ENCODE data around the gene ANLN.
"Not testable (repeated sequence)": the region's sequence is repeated elsewhere in the genome, so short reads cannot be mapped to it uniquely, and the experiment has no call there.

Gene ANLN

DNA sequence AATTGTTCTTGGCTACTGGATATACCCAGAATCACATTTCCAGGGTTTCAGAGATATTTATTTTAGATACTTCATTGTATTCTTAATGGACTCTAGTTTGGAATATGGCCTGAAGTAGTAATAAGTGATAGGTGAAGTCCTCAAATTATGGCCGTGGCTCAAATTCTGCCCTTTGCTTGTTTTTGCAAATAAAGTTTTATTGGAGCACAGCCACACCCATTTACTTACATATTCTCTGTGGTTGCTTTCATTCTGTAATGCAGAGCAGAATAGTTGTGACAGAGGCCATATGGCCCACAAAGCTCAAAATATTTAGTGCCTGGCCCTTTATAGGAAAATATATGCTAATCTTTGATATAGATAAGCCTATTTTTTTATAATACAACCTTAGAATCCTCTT, 19.5 kb downstream of the ANLN start:
- DNase-seq = no peak

- no peak for DNase-seq
Observed at GRCh38 chr7:36415144-36415543, 25.5 kb downstream of the ANLN start.

- DNase-seq = no peak
Observed at GRCh38 chr7:36416251-36416650, 26.6 kb downstream of the ANLN start.

GRCh38 chr7:36420307-36420706, 30.6 kb downstream of the ANLN start:
- no peak for DNase-seq

- no peak for DNase-seq
Observed at GRCh38 chr7:36422072-36422471, 32.4 kb downstream of the ANLN start.

- DNase-seq = no peak
Observed at GRCh38 chr7:36423633-36424032, 34.0 kb downstream of the ANLN start.

DNA sequence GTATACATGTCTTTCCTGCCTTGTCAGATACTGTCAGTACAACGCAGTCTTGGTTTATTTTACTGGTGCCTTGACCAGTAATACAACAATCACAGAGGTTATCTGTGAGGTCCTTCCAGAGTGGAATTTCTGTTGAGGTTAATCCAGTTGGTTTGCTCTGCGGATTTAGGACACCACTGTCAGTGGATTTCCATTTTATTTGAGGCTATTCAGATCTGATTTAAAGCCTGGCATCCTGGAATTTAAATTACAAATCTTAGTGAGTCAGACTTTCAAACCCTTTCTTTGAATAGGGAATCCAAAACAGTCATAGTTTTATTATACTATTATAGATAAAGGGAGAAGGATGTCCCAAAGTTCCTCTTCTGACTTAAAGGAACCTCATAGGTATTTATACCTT, 40.5 kb downstream of the ANLN start:
- no peak for DNase-seq

DNA sequence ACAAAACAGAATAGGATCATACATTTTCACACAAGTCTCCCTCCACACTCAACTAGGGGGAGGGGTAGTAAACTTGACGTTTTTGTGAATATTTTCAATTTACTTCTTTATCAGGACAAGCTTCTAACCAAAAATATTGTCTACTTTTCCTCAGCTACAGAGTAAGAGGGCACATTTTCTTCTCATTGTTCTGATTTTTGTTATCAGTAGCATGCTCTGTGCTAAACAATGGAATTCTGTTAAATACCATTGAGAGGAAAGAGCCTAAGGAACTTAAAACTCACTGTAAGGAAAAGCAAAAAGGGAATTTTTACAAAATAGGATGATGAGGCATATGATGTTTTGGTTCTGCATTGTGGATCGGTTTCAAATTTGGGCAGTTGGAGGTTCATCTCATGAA, 41.2 kb downstream of the ANLN start:
- no peak for DNase-seq

DNA sequence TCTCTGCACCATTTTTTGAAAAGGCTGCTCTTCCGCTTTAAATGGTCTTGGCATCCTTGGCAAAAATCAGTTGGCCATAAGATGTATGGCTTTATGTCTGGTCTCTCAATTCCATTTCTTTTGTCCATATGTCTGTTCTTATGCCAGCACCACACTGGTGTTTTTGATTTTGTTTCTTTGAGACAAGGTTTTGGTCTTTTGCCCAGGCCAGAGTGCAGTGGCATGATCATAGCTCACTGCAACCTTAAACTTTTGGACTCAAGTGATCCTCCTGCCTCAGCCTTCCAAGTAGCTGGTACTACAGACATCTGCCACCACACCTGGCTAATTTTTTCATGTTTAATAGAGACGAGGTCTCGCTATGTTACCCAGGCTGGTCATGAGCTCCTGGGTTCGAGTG, 48.5 kb downstream of the ANLN start:
- DNase-seq = no peak

GRCh38 chr7:36439624-36440023, 50.0 kb downstream of the ANLN start:
- no peak for DNase-seq

- peak; percentile 46 for DNase-seq
Observed at GRCh38 chr7:36440880-36441279, 51.2 kb downstream of the ANLN start.

DNA sequence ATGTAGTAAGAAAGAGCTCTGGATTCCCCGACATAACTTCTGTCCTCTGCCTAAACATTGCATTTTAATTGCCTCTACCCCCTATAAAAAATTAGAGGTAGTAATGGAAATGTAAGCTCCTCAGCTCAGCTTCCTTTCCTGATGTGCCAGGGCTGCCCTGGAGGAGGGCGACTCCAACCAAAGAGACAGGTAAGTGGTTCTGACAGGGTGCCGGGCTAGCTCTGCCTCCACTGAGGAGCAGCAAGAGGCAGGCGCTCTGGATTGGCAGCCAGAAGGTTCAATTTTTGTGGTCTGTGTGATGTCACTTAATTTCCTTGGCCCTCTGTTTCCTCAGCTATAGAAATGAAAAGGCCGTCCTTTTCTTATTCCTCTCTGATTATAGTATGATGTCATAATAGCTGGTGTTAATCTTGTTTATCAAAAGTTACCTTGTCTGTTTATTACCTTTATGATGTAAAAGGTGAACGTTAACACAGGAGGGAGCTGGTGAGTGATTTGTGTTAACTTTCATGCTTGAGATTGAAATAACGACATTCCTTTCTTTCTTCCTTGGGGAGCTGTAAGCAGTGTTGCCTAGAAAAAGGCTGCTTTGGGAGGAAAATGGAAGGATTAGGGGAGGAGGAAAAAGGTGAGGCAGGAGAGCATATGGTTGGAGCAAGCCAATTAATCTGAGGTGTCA, 51.8 kb downstream of the ANLN start:
- DNase-seq = no peak

GRCh38 chr7:36448781-36449379, 59.2 kb downstream of the ANLN start:
- no peak for DNase-seq

- DNase-seq = no peak
Observed at GRCh38 chr7:36449685-36450084, 60.0 kb downstream of the ANLN start.

DNA sequence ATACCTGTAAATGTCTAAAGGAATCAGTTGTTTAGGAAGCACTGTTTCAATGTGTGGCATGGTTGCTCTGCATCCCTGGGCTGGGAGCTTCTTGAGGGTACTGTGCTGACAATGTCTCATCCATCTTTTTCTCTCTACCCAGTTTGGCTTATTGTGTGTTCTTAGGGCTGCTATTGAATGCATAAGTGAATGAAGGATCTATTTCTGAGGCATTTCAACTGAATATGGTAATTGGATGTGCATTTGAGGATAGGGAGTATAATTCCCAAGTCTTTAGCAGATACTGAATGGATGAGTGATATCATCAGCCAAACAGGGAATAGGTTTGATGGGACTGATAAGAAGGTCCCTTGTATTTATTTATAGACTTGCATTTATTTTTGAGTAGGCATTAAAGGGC, 64.1 kb downstream of the ANLN start:
- DNase-seq = no peak

- DNase-seq = no peak
Observed at GRCh38 chr7:36455646-36456045, 66.0 kb downstream of the ANLN start.

DNA sequence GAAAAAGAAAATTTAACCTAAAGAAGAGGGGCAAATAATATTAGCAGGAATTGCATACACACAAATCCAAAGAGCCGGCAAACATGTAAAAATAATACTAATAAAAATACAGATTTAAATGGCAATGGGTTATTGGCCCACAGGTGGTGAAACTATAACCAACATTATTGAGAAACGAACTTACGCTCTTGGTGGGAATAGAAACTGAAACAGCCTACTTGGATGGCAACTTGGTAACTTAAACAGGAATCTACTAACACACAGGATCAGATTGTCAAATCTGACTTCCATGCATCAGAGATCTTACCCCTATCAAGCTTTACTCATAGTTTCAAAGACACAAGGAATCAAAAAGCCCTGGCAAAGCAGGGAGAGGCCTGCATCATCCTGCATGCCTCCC, 66.5 kb downstream of the ANLN start:
- DNase-seq = peak; percentile 38

GRCh38 chr7:36456548-36456947, 66.9 kb downstream of the ANLN start:
- no peak for DNase-seq

DNA sequence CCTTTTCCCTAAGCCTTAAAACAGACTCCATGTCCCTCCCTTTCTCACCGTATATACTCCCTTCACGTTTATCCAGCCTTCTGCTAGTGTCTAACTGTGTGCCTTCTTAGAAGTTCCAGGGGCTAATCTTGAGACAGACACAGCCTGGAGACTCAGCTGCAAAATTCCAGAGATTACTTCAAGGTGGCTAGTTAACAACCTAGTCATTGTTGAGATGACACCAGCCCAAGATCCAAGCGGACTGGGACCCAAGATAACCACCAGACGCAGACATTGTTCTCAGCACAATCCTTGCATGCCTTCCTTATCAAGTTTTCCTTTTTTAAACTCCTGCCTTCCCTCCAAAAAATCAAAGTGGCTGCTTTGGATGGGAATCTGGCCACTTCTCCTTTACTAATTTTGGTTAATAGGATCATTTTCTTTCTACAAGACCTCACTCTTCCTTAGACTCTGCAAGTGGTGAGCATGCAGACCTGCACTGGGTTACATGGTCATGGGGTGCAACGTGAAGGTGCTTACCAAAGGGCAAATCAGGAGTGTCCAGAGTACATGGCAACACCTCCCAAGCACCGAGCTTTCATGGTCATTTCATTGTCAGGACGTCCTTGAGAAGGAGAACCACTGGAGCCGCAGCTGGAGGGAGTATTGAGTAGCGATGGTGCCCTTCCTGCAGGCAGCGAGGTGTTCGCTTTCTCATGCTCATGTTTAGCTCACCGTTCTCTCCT, 69.7 kb downstream of the ANLN start:
- DNase-seq = no peak

DNA sequence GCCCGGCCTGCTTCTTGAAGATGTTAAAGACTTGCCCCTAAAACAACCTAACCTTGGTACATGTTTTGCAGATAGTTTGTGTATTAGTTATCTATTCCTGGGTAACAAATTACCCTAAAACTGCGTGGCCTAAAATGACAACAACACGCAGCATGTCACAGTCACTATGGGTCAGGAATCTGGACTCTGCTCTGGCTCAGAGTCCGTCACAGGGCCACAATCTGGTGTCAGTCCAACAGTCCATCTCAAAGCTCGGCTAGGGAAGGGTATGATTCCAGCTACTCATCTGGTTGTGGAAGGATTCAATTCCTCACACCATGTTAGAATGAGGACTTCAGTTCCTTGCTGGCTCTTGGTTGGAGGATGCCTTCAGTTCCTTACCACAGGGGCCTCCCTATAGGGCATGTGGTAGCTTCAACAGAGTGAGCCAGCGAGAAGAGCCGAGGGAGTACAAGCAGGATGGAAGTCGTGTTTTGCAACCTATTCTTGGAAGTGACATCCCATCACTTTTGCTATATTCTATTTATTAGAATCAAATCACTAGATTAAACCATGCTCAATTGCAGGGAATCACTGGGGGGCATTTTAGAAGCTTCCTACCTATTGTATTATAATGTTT, 71.3 kb downstream of the ANLN start:
- DNase-seq = no peak

GRCh38 chr7:36462551-36463137, 73.0 kb downstream of the ANLN start:
- no peak for DNase-seq

DNA sequence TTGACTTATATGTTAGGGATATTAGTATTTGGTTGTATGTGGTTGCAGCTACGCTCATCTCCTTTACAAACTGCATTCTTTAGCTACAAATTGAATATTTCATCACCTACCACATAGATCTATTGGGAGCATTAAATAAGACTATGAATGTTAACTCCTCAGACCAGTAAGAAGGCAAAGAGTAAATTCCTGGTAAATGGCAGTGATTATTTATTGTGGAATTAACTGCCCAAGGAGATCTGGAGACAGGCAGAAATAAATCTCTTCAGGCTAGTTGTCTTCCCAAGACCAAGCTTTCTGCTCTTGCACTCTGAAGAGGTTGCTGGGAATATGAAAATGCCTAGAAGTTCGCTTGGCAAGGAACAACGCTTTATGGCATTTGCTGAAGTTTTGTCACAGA, 74.6 kb downstream of the ANLN start:
- DNase-seq = no peak

DNA sequence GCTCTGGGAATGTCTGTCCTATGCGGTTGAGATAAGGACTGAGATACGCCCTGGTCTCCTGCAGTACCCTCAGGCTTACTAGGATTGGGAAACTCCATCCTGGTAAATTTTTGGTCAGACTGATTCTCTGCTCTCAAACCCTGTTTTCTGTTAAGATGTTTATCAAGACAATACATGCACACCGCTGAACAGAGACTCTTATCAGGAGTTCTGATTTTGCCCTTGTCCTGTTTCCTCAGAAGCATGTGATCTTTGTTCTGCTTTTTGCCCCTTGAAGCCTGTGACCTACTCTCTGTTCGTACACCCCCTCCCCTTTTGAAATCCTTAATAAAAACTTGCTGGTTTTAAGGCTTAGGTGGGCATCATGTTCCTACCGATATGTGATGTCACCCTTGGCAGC, 76.3 kb downstream of the ANLN start:
- DNase-seq = not testable (repeated sequence)

Data from suppressor macrophage treated with lipopolysaccharide for 4 hours (primary cell).